GM12878 (cell line): ENCODE results near the gene PADI4.

Experiments used
- CEBPB ChIP-seq, 2 experiments: fragments of 150-350 bp in 1 of 2; IDR thresholded peaks; 2 replicates each; pipeline ENCODE4 v1.6.1; 2012 to 2014; ENCODE audit warnings: low read depth in 2 of 2, low read length in 2 of 2, borderline replicate concordance in 1 of 2, inconsistent platforms in 1 of 2
- CHD2 ChIP-seq: IDR thresholded peaks from 2 replicates; pipeline ENCODE4 v1.6.1; 2011; ENCODE audit warnings: low read depth, low read length, improper control_type of control experiment, borderline replicate concordance
- CTCF ChIP-seq, 3 experiments: IDR thresholded peaks in 2 of 3; conservative IDR thresholded peaks in 1 of 3; 2 replicates each; pipeline ENCODE4 v1.5.1; 2011; ENCODE audit warnings: low read depth in 3 of 3, low read length in 3 of 3, mild to moderate bottlenecking in 3 of 3, control low read depth in 2 of 3, moderate library complexity in 2 of 3, inconsistent platforms in 1 of 3, mixed read lengths in 1 of 3; ENCODE audit not compliant: control insufficient read depth in 2 of 3, insufficient read depth in 1 of 3; ENCODE audit errors: extremely low read depth in 1 of 3
- EZH2 ChIP-seq: IDR thresholded peaks from 2 replicates; pipeline ENCODE4 v1.6.1; 2012; ENCODE audit warnings: low read depth, mild to moderate bottlenecking, control low read depth, inconsistent platforms, low read length, borderline replicate concordance; ENCODE audit not compliant: control insufficient read depth
- FOXK2 ChIP-seq: fragments of 450-650 bp; IDR thresholded peaks from 2 replicates; pipeline ENCODE4 v1.6.1; 2017; ENCODE audit warnings: mild to moderate bottlenecking, moderate library complexity
- JUNB ChIP-seq: IDR thresholded peaks from 2 replicates; pipeline ENCODE4 v1.6.1; 2016; ENCODE audit warnings: antibody characterized with exemption, mild to moderate bottlenecking
- PBX3 ChIP-seq: IDR thresholded peaks from 2 replicates; pipeline ENCODE4 v1.6.1; 2011; ENCODE audit warnings: mild to moderate bottlenecking, low read depth, low read length, moderate library complexity; ENCODE audit not compliant: insufficient replicate concordance
- POLR2AphosphoS5 ChIP-seq: IDR thresholded peaks from 2 replicates; pipeline ENCODE4 v1.6.1; 2011; ENCODE audit warnings: mild to moderate bottlenecking, low read length, inconsistent platforms
- RB1 ChIP-seq: fragments of 450-650 bp; formaldehyde crosslinking; IDR thresholded peaks from 2 replicates; pipeline ENCODE4 v1.6.1; 2017; ENCODE audit warnings: mild to moderate bottlenecking, borderline replicate concordance
- STAT3 ChIP-seq: IDR thresholded peaks from 2 replicates; pipeline ENCODE4 v1.6.1; 2011; ENCODE audit warnings: low read depth, low read length, improper control_type of control experiment
- TCF3 ChIP-seq: IDR thresholded peaks from 2 replicates; pipeline ENCODE4 v1.6.1; 2012; ENCODE audit warnings: low read depth, mild to moderate bottlenecking, low read length, borderline replicate concordance; ENCODE audit not compliant: insufficient read depth
- YY1 ChIP-seq: IDR thresholded peaks from 2 replicates; pipeline ENCODE4 v1.6.1; 2011; ENCODE audit warnings: low read depth, mild to moderate bottlenecking, low read length
- ZNF274 ChIP-seq: IDR thresholded peaks from one replicate; pipeline ENCODE4 v1.8.0; 2011; ENCODE audit not compliant: insufficient read length, insufficient read depth

- TF ChIP-seq POLR2AphosphoS5 = no peak
- no peak for TF ChIP-seq JUNB
- no peak for TF ChIP-seq YY1
- TF ChIP-seq CTCF (IDR thresholded peaks at IDR 0.05 in 2 of 3, conservative IDR thresholded peaks at IDR 0.05 in 1 of 3; ENCODE audit: control insufficient read depth in 2 of 3, extremely low read depth in 1 of 3, insufficient read depth in 1 of 3, low read depth in 3 of 3, low read length in 3 of 3) = no peak
- no peak for TF ChIP-seq FOXK2
- no peak for TF ChIP-seq ZNF274
- no peak for TF ChIP-seq TCF3
- TF ChIP-seq CEBPB (IDR thresholded peaks at IDR 0.05; ENCODE audit: borderline replicate concordance in 1 of 2, low read depth in 2 of 2, low read length in 2 of 2) = no peak
- no peak for TF ChIP-seq PBX3
- TF ChIP-seq RB1 = no peak
- TF ChIP-seq STAT3 = no peak
- no peak for TF ChIP-seq CHD2
- TF ChIP-seq EZH2 = no peak
These were observed 42.8 kb upstream of the PADI4 start for GRCh38 chr1:17265162-17265561.
